GM19099 (cell line): ENCODE data around the gene PIGQ.

Experiments used
- POLR2A ChIP-seq: IDR thresholded peaks from 3 replicates; pipeline ENCODE4 v1.6.1; 2011; ENCODE audit warnings: low read depth; ENCODE audit not compliant: insufficient read length; ENCODE audit errors: extremely low read depth

Gene PIGQ

DNA sequence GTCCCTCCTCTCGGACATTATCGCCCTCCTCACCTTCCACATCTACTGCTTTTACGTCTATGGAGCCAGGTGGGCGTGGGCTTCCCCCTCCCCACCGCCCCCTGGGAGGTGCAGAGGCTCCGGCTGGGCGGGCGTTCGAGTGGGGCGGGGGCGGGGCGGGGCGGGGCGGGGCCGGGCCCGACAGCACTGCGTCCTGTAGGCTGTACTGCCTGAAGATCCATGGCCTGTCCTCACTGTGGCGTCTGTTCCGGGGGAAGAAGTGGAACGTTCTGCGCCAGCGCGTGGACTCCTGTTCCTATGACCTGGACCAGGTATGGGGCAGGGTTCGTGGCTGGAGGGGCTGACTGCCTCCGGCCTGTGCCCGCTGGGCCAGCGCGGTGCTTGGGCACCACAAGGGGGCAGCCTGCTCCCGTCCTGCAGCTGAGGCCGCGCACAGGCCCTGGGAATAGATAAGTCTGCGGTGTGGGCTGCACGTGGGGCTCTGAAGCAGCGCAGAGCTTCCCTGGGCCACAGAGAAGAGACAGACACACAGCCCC, 9.2 kb downstream of the PIGQ start:
- TF ChIP-seq POLR2A, result no peak

DNA sequence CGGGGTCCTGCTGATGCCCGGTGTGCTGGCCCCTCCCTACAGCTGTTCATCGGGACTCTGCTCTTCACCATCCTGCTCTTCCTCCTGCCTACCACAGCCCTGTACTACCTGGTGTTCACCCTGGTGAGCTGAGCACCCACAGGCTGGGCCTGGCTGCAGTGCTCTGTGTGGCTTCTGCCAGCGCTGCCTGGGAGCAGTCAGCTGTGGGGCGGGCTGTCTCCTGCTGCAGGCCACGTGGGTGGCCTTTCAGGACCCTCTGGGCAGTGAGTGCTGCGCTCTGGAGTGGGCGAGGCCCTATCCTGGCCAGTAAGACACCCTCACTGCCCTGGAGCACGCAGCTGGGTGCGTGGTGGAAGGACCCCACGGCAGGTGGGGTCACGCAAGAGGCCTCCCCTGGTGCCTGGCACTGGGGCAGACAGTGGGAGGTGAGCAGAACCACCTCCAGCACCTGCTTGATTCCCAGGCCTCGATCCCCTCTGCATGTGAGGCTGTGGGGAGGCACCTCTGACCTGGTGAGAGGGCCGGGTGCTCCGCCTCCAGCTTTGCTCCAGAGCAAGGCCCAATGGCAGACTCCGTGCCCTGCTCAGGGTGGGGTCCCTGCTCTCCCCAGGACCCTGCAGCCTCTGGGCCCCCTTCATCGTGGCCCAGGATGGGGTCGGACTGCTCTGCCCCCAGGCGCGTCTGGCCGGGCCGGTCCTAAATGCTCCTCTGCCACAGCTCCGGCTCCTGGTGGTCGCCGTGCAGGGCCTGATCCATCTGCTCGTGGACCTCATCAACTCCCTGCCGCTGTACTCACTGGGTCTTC, 10.6 kb downstream of the PIGQ start:
- TF ChIP-seq POLR2A, result no peak

DNA sequence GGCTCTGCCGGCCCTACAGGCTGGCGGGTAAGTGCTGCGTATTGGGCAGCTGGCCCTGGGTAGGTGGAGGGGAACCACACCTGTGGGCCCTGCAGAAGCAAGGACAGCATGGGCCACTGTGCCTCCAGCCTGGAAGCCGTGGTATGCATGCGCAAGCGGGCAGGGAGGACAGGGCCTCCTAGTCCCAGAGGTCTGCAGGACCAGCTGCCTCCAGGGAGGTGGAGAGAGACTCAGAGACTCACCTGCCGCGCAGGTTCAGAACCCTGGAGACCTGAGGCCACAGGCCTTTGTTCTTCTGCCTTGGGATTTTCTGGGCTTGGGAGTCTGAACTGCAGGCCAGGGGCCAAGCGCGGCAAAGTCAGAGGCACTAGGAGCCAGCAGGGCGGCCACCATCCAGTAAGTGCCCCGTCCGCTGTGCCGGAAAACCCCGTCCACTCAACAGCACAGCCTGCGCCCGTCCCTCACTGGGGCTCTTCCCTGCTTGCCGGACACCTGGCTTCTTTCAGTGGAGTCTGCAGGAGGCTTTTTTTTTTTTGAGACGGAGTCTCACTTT, 11.3 kb downstream of the PIGQ start:
- TF ChIP-seq POLR2A, result no peak

DNA sequence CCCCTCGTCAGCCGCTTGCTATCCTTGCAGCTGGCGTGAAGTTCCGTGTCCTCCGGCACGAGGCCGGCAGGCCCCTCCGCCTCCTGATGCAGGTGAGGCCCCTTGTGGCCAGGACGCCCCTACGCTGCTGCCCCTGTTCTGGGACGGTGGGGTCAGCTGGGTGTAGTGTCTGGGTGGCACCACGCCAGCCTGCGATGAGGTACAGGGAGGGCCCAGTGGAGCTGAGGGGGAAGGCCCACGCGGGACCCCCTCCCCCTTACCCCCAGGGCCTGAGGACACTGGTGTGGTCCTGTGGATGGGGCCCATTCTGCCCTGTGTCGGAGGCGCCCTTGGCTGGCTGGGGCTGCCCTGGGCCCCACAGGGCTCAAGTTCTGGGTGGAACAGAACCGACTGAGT, 12.4 kb downstream of the PIGQ start:
- TF ChIP-seq POLR2A, result no peak

- TF ChIP-seq POLR2A, result no peak
Measured at GRCh38 chr16:582614-583331, 13.0 kb downstream of the PIGQ start.

- no peak for TF ChIP-seq POLR2A
Measured at GRCh38 chr16:583470-583814, 13.7 kb downstream of the PIGQ start.

DNA sequence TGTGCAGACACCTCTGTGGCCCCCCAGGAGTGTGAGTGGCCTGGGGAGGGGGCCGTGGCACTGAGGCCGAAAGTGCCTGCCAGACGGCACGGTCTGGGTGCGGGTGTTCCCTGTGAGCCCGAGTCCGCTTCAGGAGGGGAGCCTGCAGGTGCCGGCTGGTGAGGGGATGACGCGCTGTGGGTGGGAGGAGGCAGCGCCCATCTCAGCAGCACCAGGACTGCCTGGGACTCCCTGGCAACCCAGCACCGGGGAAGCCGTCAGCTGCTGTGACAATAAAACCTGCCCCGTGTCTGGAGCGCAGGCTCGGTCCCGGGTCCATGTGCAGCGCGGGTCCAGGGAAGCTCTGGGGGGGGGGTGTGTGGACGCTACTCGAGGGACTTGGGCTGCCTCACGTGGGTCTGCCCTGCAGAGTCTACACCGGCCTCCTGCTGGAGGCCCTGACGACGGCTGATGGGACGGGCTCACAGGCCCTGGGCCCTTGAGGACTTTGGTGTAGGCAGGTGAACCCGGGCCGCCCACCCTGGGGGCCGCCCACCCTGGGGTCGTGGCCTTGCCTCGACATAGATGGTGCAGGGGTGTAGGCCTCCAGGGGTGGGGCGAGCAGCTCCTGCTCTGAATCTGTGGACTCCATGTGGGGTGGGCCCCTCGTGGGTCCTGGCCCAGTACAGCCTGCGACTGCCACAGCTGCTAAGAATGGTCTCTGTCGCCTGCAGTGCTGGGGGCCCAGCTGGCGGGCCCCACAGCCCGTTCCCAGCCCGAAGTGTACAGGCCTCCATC, 14.2 kb downstream of the PIGQ start:
- TF ChIP-seq POLR2A, result no peak

- TF ChIP-seq POLR2A, result no peak
Measured at GRCh38 chr16:585351-585750, 15.6 kb downstream of the PIGQ start.

DNA sequence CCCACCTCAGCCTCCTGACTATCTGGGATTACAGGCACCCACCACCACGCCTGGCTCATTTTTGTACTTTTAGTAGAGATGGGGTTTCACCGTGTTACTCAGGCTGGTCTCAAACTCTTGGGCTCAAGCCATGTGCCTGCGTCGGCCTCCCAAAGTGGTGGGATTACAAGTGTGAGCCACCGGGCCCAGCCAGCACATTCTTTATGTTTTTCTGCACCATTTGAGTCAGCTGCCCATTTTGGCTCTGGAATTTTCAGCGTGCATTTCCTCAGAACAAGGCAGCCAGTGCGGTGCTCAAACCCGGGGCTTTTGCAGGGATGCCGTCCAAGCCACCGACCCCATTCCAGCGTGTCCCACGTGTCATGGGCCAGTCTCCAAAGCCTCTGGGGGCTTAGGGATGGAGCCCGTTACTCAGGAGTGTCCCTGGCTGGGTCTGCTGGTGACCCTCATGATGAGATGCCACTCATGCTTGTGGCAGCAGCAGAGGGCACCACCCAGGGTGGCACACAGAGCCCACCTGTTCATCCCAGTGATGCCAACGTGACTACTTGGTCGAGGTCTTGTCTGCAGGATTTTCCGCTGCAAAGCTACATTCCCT, 16.4 kb downstream of the PIGQ start:
- TF ChIP-seq POLR2A, result no peak

DNA sequence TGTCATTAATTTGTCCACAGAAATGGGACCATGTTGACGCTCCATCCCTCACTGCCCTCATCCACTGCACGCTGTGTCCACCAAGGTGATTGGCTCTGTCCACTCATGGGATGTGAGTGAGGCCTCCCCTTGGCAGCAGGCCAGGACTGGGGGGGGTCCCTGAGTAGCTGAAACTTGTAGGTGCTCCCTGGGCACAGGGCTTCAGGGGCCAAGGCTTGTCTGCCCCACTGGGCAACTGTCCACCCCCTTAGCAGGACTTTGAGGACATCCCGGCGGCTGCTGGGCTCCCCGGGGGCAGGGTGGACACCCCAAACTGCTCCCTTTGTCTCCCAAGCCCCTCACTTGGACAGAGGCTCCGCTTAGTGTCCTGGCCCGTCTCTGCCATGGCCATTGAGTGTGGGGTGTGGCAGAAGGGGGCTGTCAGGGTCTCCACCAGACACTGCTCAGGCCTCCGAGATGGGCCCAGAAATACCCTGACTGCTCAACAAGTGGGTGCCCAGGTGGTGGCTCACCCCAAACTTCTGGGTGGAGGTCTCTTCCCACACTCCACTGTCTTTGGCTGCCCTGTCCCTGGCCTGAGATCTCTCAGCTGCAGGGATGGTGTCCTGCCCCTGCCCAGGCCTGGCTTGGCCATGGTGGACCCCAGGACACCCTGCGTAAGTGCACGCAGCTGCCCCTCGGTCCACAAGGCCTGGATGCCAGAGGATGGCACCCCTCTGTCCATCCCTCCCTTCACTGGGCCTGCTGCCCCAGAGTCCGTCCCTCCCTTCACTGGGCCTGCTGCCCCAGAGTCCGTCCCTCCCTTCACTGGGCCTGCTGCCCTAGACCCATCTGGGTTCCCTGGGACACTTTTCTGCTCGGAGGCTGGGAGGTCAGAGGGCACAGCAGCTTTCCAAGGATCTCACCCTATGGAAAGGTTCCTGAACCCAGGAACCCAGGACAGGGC, 17.1 kb downstream of the PIGQ start:
- no peak for TF ChIP-seq POLR2A

GRCh38 chr16:588639-588888, 18.8 kb downstream of the PIGQ start:
- TF ChIP-seq POLR2A, result no peak

GRCh38 chr16:588889-589657, 19.3 kb downstream of the PIGQ start:
- peak; percentile 90 for TF ChIP-seq POLR2A

DNA sequence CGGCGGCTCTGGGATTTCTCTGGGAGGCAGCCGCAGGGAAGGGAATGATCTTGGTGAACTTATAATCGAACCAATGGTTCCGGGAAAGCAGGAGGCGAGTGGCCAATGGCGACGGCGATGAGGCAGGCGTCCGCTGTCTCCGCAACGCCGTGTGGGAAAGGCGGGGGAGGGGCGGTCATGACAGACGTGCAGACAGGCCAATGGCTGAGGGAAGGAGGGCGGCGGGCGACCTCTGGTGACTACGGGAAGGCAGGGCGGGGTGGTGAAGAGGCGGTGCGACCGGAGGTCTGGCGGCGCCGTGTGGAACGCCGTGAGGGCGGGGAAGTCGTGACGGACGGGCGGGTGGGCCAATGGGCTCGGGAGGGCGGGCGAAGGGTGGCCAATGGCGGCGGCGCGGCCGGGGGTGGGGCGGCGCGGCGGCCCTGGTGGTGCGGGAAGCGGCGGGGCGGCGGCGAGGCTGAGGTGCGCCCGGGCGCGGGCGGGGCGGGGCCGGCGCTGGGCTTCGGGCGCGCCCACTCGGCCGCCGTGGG, 20.0 kb downstream of the PIGQ start, which contains the start of gene RAB40C:
RAB40C (plus strand) TSS at position 409 of the 530 bp plus-strand sequence. CDS start 226 bp downstream, outside the sequence.
- TF ChIP-seq POLR2A, result no peak
